ENCODE results near the gene FAS. TPM values are rescaled to one million over a fixed set of nuclear protein-coding genes. Genes with fewer than 3 reads are reported as not detected.

FAS gene
- total and polyA plus RNA-seq, 2 experiments from 2014 or later, result 3.1 to 4.3 TPM

GRCh38 chr10:89062861-89063260, 72.3 kb downstream of the FAS start:
- no peaks in the 10 kb centered on the region for H3K9me3 Mint-ChIP-seq
- no peaks in the 10 kb centered on the region for H3K27me3 Mint-ChIP-seq (ENCODE audit: insufficient read depth, low read depth, poor library complexity)
- no peak overlapping the region for H2AFZ ChIP-seq
- no peak overlapping the region for H3K4me3 Mint-ChIP-seq
- H4K20me1 ChIP-seq (replicated peaks; ENCODE audit: insufficient read depth), result no peaks in the 10 kb centered on the region
- H3K27ac ChIP-seq (ENCODE audit: low read depth), result no peak overlapping the region
- TF ChIP-seq POLR2AphosphoS5 (IDR thresholded peaks at IDR 0.05; ENCODE audit: low read depth), result no peak
- TF ChIP-seq CTCF (conservative IDR thresholded peaks at IDR 0.05; ENCODE audit: low read depth in 2 of 2), result no peak
- TF ChIP-seq, protein P1, sequence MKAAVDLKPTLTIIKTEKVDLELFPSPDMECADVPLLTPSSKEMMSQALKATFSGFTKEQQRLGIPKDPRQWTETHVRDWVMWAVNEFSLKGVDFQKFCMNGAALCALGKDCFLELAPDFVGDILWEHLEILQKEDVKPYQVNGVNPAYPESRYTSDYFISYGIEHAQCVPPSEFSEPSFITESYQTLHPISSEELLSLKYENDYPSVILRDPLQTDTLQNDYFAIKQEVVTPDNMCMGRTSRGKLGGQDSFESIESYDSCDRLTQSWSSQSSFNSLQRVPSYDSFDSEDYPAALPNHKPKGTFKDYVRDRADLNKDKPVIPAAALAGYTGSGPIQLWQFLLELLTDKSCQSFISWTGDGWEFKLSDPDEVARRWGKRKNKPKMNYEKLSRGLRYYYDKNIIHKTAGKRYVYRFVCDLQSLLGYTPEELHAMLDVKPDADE (IDR thresholded peaks at IDR 0.05), result no peak
- no peak for TF ChIP-seq ZNF331 (CRISPR knock-in tag; IDR thresholded peaks at IDR 0.05; ENCODE audit: low read depth)
- no peak for TF ChIP-seq EZH2phosphoT487 (IDR thresholded peaks at IDR 0.05; ENCODE audit: unreplicated experiment)
- TF ChIP-seq STAT1 (IDR thresholded peaks at IDR 0.05; ENCODE audit: unreplicated experiment), result no peak
- no peak for TF ChIP-seq JUNB (IDR thresholded peaks at IDR 0.05; ENCODE audit: unreplicated experiment)
- TF ChIP-seq, protein P2, sequence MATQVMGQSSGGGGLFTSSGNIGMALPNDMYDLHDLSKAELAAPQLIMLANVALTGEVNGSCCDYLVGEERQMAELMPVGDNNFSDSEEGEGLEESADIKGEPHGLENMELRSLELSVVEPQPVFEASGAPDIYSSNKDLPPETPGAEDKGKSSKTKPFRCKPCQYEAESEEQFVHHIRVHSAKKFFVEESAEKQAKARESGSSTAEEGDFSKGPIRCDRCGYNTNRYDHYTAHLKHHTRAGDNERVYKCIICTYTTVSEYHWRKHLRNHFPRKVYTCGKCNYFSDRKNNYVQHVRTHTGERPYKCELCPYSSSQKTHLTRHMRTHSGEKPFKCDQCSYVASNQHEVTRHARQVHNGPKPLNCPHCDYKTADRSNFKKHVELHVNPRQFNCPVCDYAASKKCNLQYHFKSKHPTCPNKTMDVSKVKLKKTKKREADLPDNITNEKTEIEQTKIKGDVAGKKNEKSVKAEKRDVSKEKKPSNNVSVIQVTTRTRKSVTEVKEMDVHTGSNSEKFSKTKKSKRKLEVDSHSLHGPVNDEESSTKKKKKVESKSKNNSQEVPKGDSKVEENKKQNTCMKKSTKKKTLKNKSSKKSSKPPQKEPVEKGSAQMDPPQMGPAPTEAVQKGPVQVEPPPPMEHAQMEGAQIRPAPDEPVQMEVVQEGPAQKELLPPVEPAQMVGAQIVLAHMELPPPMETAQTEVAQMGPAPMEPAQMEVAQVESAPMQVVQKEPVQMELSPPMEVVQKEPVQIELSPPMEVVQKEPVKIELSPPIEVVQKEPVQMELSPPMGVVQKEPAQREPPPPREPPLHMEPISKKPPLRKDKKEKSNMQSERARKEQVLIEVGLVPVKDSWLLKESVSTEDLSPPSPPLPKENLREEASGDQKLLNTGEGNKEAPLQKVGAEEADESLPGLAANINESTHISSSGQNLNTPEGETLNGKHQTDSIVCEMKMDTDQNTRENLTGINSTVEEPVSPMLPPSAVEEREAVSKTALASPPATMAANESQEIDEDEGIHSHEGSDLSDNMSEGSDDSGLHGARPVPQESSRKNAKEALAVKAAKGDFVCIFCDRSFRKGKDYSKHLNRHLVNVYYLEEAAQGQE (IDR thresholded peaks at IDR 0.05; ENCODE audit: unreplicated experiment), result no peak
- TF ChIP-seq CREB1 (CRISPR knock-in tag; IDR thresholded peaks at IDR 0.05; ENCODE audit: low read depth), result no peak
- no peak for TF ChIP-seq ZNF462 (CRISPR knock-in tag; IDR thresholded peaks at IDR 0.05)
- no peak for TF ChIP-seq NANOG (IDR thresholded peaks at IDR 0.05; ENCODE audit: borderline replicate concordance)
- TF ChIP-seq EZH2 (IDR thresholded peaks at IDR 0.05; ENCODE audit: low read depth, unreplicated experiment), result no peak
- no peak for TF ChIP-seq ZNF114 (CRISPR knock-in tag; IDR thresholded peaks at IDR 0.05)
- H3F3A ChIP-seq (replicated peaks; ENCODE audit: low read depth), result no peaks in the 10 kb centered on the region
- DNase-seq (ENCODE audit: low spot score) (no peak), ATAC-seq (no peak)
- no peak overlapping the region for H3K4me3 ChIP-seq
- H3K36me3 ChIP-seq (ENCODE audit: insufficient read depth), result no peaks in the 10 kb centered on the region
- H3K4me2 ChIP-seq, result no peak overlapping the region
- H3K36me3 Mint-ChIP-seq (ENCODE audit: low read depth), result no peaks in the 10 kb centered on the region
- no peaks in the 10 kb centered on the region for H3K79me2 ChIP-seq (replicated peaks; ENCODE audit: insufficient read depth)
- H3K9me2 ChIP-seq (ENCODE audit: insufficient read depth), result no peaks in the 10 kb centered on the region
- H3K27me3 ChIP-seq (ENCODE audit: insufficient read depth), result no peaks in the 10 kb centered on the region
- H3K4me1 ChIP-seq (ENCODE audit: insufficient read depth), result no peaks in the 10 kb centered on the region
- H3K4me1 Mint-ChIP-seq, result peaks cover 3% of the 10 kb centered on the region; the same call in 2 of the 3 replicates
- H3K27ac Mint-ChIP-seq, result peak overlapping the region; percentile 42; the same call in 1 of the 2 replicates
